Motor neuron (in vitro differentiated cells): ENCODE data around the gene ESRP2. TPM values are rescaled to one million over a fixed set of nuclear protein-coding genes. Genes with fewer than 3 reads are reported as not detected.

ENCODE experiments used
- ATAC-seq, 8 experiments: fragments of 200-7000 bp; cut with Tn5 transposase; replicated peaks in 6 of 8; 2 replicates each; pipeline ENCODE4 v1.8.0; 2021; ENCODE audit warnings: mild to moderate bottlenecking in 8 of 8, moderate library complexity in 8 of 8
- H3K27ac ChIP-seq, 2 donors: fragments of 250-450 bp; sonication (Bioruptor Pico); 2 replicates each; pipeline ENCODE4 v1.9.0; 2021; ENCODE audit warnings: antibody characterized with exemption in 2 of 2, mild to moderate bottlenecking in 2 of 2, moderate library complexity in 1 of 2
- H3K4me1 ChIP-seq, 2 donors: fragments of 250-450 bp; sonication (Bioruptor Pico); replicated peaks in 1 of 2; 2 replicates each; pipeline ENCODE4 v1.6.1; 2021; ENCODE audit warnings: antibody characterized with exemption in 2 of 2, mild to moderate bottlenecking in 2 of 2, moderate library complexity in 1 of 2
- H3K4me3 ChIP-seq, 5 donors: fragments of 250-450 bp; sonication (Bioruptor Pico); 2 replicates each; pipeline ENCODE4 v1.9.0; 2021; ENCODE audit warnings: antibody characterized with exemption in 5 of 5, mild to moderate bottlenecking in 5 of 5, moderate library complexity in 4 of 5
- WGBS, 10 experiments: fragments of 450-650 bp; shearing (Covaris generic); methylation state at CpG; one replicate each; pipeline ENCODE4 v1.0.0; 2022; 5-methylcytosine and 5-hydroxymethylcytosine counted together
- in situ Hi-C, 9 experiments: fragments of 400-800 bp; cut with MboI; loops; one replicate each; pipeline ENCODE4 v1.15.0; 2021; ENCODE audit warnings: low sequenced_read_pairs in 9 of 9, low pct_unique_long_range_greater_than_20kb in 2 of 9; ENCODE audit not compliant: unreplicated experiment in 9 of 9
- total RNA-seq, 8 experiments: library from RNA; unstranded; fragments of 300-600 nt; gene quantifications; 2 replicates each; pipeline versions ENCODE4 v1.2.3 to v1.2.4, GENCODE V29; 2022

Gene ESRP2
- total RNA-seq, 8 experiments from 2014 or later: 0.33 to 4.6 (median 0.73) TPM

DNA sequence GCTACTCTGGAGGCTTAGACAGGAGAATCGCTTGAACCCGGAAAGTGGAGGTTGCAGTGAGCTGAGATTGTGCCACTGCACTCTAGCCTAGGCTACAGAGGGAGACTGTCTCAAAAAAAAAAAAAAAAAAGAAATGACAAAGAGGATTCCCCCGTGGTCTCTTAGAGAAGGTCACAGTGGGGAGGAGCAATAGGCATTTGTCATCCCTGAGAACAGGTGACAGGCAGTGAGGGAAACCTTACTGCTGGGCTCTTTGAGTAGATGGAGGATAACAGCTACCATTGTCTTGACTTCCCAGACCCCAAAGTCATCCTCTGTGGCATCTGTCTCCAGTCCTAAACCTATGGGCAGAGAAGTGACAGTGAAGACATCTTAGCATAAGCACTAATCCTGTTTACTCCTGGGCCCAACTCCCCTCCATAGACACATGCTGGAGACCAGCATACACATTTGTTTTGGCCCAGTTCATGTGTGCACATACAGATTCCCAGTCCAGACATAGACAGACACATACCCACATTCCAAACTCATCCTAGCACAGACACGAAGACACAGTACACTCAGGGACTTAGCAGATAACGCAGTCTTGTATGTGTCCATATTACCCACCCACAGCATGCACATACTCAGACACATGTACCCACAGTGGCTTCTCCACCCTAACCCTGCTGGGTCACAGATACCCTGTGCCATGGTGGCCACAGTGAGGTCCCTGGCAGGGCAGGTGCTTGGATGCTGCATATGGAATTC lies 2.7 kb downstream of the ESRP2 start:
- in situ Hi-C loops: no loop called here
- Histone ChIP-seq H3K4me3 (no peak overlapping the region), H3K27ac (no peak overlapping the region), H3K4me1 (peaks cover 0 to 21% of the 10 kb centered on the region in 2 donors)
- no peak for ATAC-seq
- 67 to 100% (median 89%) methylated on average over 2 to 4 of the region's 5 CpGs; no CpG with 5 or more reads in 4 of the 10 experiments for WGBS, 10 experiments

- Histone ChIP-seq H3K4me1 (peaks cover 0 to 16% of the 10 kb centered on the region in 2 donors), H3K27ac (no peak overlapping the region), H3K4me3 (no peak overlapping the region)
- no peak for ATAC-seq
- WGBS, 10 experiments: 79 to 91% (median 87%) methylated on average over 5 to 6 of the region's 16 CpGs; no CpG with 5 or more reads in 6 of the 10 experiments
- in situ Hi-C loops: no loop called here
These were observed 3.6 kb downstream of the ESRP2 start for GRCh38 chr16:68232335-68232734.

GRCh38 chr16:68231384-68232136 lies 4.4 kb downstream of the ESRP2 start:
- in situ Hi-C loops: no loop called here
- ATAC-seq: no peak
- Histone ChIP-seq H3K27ac (no peak overlapping the region), H3K4me3 (no peak overlapping the region), H3K4me1 (peaks cover 0 to 10% of the 10 kb centered on the region in 2 donors)
- 60 to 100% (median 93%) methylated on average over 1 to 15 of the region's 26 CpGs; no CpG with 5 or more reads in 3 of the 10 experiments for WGBS, 10 experiments

DNA sequence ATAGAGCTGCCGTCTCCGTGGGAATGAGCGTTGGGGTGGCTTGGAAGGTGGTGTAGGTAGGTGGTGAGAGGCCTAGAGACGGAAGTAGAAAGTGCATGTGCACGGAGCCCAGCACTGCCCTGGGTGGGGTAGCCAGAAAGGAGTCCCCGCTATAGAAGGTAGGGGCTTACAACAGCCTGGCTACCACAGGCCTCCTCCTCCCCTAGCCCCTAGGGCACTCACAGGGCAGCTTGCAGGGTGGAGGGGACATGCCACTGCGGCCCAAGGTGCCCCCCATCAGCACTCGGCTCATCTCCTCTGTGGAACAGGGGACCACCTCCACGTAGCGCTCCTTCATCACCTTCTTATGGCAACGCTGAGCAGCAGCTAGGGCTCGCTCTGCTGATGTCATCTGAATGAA lies 5.0 kb downstream of the ESRP2 start:
- Histone ChIP-seq H3K4me1 (peaks cover 0 to 7% of the 10 kb centered on the region in 2 donors), H3K27ac (no peak overlapping the region), H3K4me3 (no peak overlapping the region)
- in situ Hi-C loops: no loop called here
- ATAC-seq: no peak
- 80 to 100% (median 90%) methylated on average over 1 to 2 of the region's 12 CpGs; no CpG with 5 or more reads in 5 of the 10 experiments for WGBS, 10 experiments

GRCh38 chr16:68230176-68230571 lies 5.8 kb downstream of the ESRP2 start:
- Histone ChIP-seq H3K27ac (no peak overlapping the region), H3K4me1 (peaks cover 0 to 7% of the 10 kb centered on the region in 2 donors), H3K4me3 (no peak overlapping the region)
- 100% methylated on average over 1 to 2 of the region's 9 CpGs; no CpG with 5 or more reads in 8 of the 10 experiments for WGBS, 10 experiments
- no peak for ATAC-seq
- in situ Hi-C loops: no loop called here

DNA sequence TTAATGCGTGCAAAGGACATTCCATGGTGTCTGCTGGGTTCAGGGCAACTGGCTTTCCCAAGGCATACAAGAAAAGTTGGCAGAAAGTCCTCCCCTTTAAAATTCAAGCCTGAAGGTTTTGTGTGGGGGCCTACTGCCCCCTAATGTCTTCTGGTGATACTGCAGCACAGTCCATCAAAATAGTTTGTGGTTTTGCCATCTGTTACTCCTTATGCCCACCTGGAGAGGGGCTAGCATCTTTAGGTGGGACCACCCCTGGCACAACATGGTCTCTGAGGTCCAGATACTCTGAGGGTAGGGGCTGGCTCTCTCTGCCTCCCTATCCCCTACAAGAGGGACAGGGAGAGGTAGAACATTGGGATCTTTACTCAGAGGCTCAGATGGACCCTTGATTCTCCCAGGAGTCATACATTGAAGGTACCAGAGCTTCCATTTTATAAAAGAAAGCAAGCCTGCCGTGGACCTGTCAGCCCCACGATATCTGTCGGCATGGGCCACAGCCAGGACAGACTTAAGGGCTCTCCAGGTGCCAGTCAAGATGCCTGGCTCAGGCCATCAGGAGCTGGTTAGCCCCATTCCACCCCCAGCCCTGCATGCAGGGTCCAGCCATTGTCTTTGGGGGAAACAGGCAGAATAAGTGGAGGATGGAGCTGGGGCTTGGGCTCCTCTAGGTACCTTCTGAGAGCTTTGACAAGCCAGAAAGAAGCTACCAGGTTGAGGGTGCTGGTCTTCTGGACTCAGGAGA lies 6.3 kb downstream of the ESRP2 start:
- Histone ChIP-seq H3K4me3 (no peak overlapping the region), H3K4me1 (peaks cover 0 to 7% of the 10 kb centered on the region in 2 donors), H3K27ac (no peak overlapping the region)
- WGBS, 10 experiments: 0 to 75% (median 29%) methylated on average over 1 to 4 of the region's 4 CpGs; no CpG with 5 or more reads in 3 of the 10 experiments
- in situ Hi-C loops: loop anchor here in 1 of 9 experiments (10.0 kb wide), 2 partner anchors 135 to 235 kb away; partner anchors contain the start of gene DPEP2
- peak in 5 of 8 experiments; percentile 10 to 64 (median 44) for ATAC-seq

DNA sequence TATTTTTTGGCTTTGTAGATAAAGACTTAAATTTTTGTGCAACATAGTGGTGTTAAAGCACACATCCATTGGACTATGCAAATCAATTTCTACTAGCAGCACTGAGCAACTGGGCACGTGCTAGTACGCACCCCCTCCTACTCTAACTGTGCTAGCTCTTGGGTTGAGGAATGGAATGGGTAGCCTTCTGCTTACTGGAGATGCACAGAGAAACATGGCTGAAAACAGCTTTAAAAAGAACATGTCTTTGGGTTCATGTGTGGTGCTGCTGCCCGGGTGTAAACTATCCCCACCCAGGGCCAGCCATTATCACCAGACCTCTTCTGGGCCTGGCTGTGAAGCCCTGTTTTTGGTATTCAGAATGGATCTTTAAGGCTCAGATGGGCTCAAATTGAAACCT lies 7.3 kb downstream of the ESRP2 start:
- WGBS, 10 experiments: 33 to 100% (median 100%) methylated on average over 1 to 3 of the region's 3 CpGs; no CpG with 5 or more reads in 2 of the 10 experiments
- H3K27ac ChIP-seq: no peak overlapping the region
- H3K4me3 ChIP-seq: no peak overlapping the region
- H3K4me1 ChIP-seq: peaks cover 0 to 7% of the 10 kb centered on the region in 2 donors
- in situ Hi-C loops: loop anchor here in 1 of 9 experiments (10.0 kb wide), 2 partner anchors 134 to 234 kb away; partner anchors contain the start of gene DPEP2
- no peak for ATAC-seq

- H3K4me1 ChIP-seq: peaks cover 0 to 4% of the 10 kb centered on the region in 2 donors
- H3K4me3 ChIP-seq: no peak overlapping the region
- ATAC-seq: no peak
- in situ Hi-C loops: loop anchor here in 1 of 9 experiments (10.0 kb wide), 2 partner anchors 133 to 233 kb away; partner anchors contain the start of gene DPEP2
- H3K27ac ChIP-seq: no peak overlapping the region
- WGBS, 10 experiments: 35 to 100% (median 100%) methylated on average over 1 to 2 of the region's 2 CpGs; no CpG with 5 or more reads in 5 of the 10 experiments
These were observed 7.9 kb downstream of the ESRP2 start for GRCh38 chr16:68227850-68228553.

DNA sequence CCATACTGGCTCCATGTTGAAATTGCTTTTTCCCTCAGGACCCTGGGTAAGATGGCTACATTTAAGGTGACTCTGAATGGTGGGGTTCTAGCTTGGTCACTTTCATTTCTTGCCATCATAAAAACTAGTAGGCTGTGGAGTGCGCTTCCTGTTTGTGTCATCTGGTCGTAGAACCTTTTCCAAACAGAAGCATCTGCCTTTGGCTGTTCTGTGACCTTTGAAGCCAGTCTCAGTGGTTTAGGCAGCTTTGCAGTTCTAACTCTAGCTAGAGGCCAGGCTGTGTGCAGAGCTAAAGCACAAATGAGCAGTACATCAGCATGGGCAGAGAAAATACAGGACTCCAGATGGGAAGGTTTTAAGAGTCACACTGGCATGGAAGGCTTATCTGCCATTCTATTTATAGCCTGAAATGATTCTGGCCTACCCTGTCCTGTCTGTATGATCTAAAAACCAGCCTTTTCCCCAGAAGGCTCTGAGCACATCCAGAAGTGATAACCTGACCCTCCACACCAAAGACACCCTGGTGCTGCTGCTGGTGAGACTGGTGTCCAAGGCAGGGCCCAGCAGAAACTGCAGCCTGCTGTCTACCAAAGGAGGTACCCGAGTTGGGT lies 8.6 kb downstream of the ESRP2 start:
- H3K4me3 ChIP-seq: no peak overlapping the region
- in situ Hi-C loops: loop anchor here in 1 of 9 experiments (10.0 kb wide), 2 partner anchors 132 to 232 kb away; partner anchors contain the start of gene DPEP2
- 63 to 93% (median 86%) methylated on average over 1 to 3 of the region's 3 CpGs; no CpG with 5 or more reads in 4 of the 10 experiments for WGBS, 10 experiments
- no peak for ATAC-seq
- H3K4me1 ChIP-seq: no peaks in the 10 kb centered on the region
- no peak overlapping the region for H3K27ac ChIP-seq

DNA sequence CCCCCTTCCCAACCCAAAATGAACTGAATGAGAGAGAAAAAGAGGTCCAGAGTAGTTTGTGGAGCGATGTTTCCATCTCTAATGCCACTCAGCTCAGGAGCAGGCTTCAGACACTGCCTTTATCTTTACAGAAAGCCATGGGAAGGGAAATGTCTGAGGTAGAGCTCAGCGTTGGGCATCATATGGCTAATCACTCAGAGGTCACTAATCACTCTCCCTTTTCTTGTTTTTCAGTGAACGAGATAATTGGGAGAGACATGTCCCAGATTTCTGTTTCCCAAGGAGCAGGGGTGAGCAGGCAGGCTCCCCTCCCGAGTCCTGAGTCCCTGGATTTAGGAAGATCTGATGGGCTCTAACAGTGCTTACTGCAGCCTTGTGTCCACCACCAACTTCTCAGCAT lies 9.8 kb downstream of the ESRP2 start:
- no peak for ATAC-seq
- WGBS, 10 experiments: 60 to 100% (median 100%) methylated on average over 1 to 3 of the region's 4 CpGs; no CpG with 5 or more reads in 1 of the 10 experiments

GRCh38 chr16:68223072-68223471 lies 12.9 kb downstream of the ESRP2 start:
- no peak overlapping the region for H3K27ac ChIP-seq
- in situ Hi-C loops: loop anchor here in 2 of 9 experiments (10.0 to 25.0 kb wide), 3 partner anchors 111 to 228 kb away; partner anchors contain the start of gene DPEP2 (in 1 of the 2)
- no peaks in the 10 kb centered on the region for H3K4me1 ChIP-seq
- no peak overlapping the region for H3K4me3 ChIP-seq
- no peak for ATAC-seq
- 83 to 100% (median 100%) methylated on average over 1 of the region's 1 CpG; no CpG with 5 or more reads in 5 of the 10 experiments for WGBS, 10 experiments

More for the DNA sequence above, 9.8 kb downstream of the ESRP2 start:
- H3K4me1 ChIP-seq: no peaks in the 10 kb centered on the region
- no peak overlapping the region for H3K27ac ChIP-seq
- no peak overlapping the region for H3K4me3 ChIP-seq
- in situ Hi-C loops: loop anchor here in 1 of 9 experiments (10.0 kb wide), 2 partner anchors 131 to 231 kb away; partner anchors contain the start of gene DPEP2
